NCI-H2107 treated with DMSO at 0.1 percent for 48 hours (cell line): ENCODE measurements around the gene SHOX.
"Not testable (repeated sequence)": the region's sequence is repeated elsewhere in the genome, so short reads cannot be mapped to it uniquely, and the experiment has no call there.

Experiments
- DNase-seq: peaks from one replicate; lab custom pipeline; 2025; ENCODE audit not compliant: unreplicated experiment; lab: John Stamatoyannopoulos, UW

SHOX gene

GRCh38 chrX:630612-631496 lies at the start of gene SHOX:
Gene SHOX (plus strand): TSS chrX:630791. CDS start chrX:630898, 107 bp downstream.
- no peak for DNase-seq

GRCh38 chrX:581066-581465 lies 49.5 kb upstream of the SHOX start:
- DNase-seq: no peak

- no peak for DNase-seq
Measured at GRCh38 chrX:581720-582298, 48.8 kb upstream of the SHOX start.

GRCh38 chrX:584572-584971 lies 46.0 kb upstream of the SHOX start:
- no peak for DNase-seq

GRCh38 chrX:585115-585808 lies 45.3 kb upstream of the SHOX start:
- DNase-seq: no peak

- DNase-seq: no peak
Measured at GRCh38 chrX:586351-586750, 44.2 kb upstream of the SHOX start.

- not testable (repeated sequence) for DNase-seq
Measured at GRCh38 chrX:589261-589660, 41.3 kb upstream of the SHOX start.

GRCh38 chrX:590693-591404 lies 39.7 kb upstream of the SHOX start:
- no peak for DNase-seq

GRCh38 chrX:599837-600715 lies 30.5 kb upstream of the SHOX start:
- no peak for DNase-seq

- not testable (repeated sequence) for DNase-seq
Measured at GRCh38 chrX:603029-603428, 27.6 kb upstream of the SHOX start.

GRCh38 chrX:604616-605015 lies 26.0 kb upstream of the SHOX start:
- not testable (repeated sequence) for DNase-seq

GRCh38 chrX:608088-608487 lies 22.5 kb upstream of the SHOX start:
- DNase-seq: not testable (repeated sequence)

GRCh38 chrX:614136-614535 lies 16.5 kb upstream of the SHOX start:
- DNase-seq: no peak

- no peak for DNase-seq
Measured at GRCh38 chrX:617401-617800, 13.2 kb upstream of the SHOX start.

- DNase-seq: no peak
Measured at GRCh38 chrX:617891-618290, 12.7 kb upstream of the SHOX start.

- DNase-seq: not testable (repeated sequence)
Measured at GRCh38 chrX:618304-618703, 12.3 kb upstream of the SHOX start.

- no peak for DNase-seq
Measured at GRCh38 chrX:618761-619450, 11.7 kb upstream of the SHOX start.

GRCh38 chrX:619451-619811 lies 11.2 kb upstream of the SHOX start:
- no peak for DNase-seq

- no peak for DNase-seq
Measured at GRCh38 chrX:619812-620531, 10.6 kb upstream of the SHOX start.
